Effector CD8-positive, alpha-beta T cell (primary cell): ENCODE results near the gene GBP7.
"Not testable (repeated sequence)": the region's sequence is repeated elsewhere in the genome, so short reads cannot be mapped to it uniquely, and the experiment has no call there.

Experiments used
- DNase-seq: peaks from one replicate; lab custom pipeline; 2025; lab: John Stamatoyannopoulos, UW

The GBP7 gene

DNA sequence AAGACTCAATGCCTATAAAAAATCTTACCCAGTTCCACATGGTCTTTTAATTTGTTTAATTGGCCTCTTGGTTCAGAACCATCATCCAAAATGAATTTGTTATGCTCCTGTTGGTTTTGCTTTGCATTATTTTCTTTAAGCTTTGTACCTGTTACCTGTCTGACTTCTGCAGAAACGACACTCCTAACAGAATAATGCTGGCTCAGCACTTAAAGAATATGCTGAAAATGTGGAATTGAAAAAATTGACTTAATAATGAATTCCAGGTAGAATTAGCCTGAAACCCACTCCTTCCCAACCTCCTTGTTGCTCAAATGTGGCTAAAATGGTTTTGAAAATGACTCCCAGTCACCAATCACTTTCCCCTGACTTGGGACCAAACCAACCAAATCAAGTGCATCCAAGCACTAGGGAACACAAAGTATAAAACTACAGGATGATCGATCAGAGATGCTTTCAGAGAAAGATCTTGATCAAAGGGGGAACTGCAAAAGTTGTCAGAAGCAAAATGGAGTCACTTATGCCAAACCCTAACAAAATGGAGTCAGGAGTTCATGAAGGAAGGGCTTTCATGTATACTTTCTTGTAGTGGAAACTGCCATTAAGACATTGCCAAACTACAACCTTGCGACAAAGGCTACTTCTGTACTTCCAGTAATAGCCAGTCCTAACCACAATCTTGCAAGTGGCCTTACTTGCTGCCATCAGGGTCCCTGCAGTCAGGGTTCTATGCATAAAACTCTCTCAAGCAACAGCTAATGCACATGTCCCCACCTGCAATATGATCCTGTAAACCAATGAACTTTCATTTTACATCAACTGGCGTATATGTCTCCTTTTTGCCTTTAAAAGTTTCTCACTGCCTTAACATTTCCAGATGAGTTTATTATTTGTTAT lies 5.4 kb downstream of the GBP7 start:
- DNase-seq: no peak

DNA sequence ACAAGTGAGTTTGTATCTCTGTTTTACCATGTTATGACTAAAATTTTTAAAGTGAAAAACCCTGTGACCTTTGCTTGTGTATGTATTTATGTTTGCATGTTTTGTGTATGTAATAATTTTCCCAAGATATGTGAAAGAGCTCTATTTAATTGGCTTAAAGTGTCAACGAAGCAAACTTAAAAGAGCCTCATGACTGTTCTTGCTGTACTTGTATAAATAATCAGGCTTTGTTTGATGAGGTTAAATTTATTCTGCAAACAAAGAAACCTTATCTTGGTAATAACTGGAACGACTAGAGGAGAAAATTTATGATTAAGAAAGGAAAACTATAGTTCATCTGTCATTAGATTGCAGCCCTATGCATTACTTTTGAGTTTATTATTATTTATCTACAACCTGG lies 6.6 kb downstream of the GBP7 start:
- no peak for DNase-seq

DNA sequence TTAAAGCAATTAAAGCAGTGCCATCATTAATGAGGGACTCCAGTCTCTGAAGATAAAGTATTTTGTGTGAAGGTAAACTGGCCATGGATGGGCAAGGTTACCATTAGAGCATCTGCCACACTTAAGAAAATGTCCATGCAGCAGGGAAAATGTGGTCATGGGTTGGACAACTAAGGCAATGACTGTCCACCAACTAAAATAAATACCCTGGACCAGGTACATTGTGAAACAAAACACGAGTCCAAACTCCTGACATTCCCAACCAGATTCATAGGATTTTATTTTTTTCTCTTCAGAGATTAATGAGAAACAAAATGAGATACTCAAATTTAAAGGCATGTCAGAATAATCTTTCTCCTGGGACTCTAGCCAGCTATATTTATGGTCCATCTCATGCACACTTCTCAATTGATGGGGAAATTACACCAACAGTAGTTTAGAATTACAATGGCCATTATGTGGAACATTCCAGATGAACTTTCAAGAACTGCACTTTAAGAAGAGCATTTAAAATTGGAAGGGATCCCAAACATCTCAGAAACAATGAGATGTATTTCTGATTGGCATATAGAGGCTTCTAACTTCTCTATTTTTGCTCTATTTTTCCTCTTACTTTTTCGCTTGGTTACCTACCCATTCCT lies 8.1 kb downstream of the GBP7 start:
- no peak for DNase-seq

DNA sequence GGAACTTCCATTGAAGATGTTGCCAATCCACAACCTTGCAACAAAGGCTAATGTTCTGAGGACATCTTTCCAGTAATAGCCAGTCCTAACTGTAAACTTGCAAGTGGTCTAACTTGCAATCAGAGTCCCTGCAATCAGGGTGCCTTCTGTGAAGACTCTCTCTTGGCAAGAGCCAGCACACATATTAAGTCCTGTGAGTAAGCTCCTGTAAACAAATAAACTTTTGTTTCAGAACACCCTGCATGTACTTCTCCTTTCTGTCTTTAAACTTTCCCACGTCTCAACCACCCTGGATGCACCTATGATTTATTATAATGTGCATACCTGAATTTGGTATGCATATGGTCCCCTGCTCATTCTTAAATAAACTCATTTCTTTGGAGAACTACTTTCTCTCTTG lies 9.1 kb downstream of the GBP7 start:
- no peak for DNase-seq

DNA sequence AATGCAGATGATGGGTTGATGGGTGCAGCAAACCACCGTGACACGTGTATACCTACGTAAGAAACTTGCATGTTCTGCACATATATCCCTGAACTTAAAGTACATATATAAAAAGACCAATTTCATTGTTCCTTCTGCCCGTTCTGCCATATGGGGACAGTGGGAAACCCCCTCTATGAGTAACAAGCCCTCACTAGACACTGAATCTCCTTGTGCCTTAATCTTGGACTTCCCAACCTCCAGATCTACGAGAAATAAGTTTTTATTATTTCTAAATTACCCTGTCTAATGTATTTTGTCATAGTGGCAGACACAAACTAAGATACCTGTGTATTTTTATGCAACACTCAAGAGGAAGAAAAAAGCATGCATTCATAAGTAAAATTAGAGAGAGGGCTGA lies 10.0 kb downstream of the GBP7 start:
- DNase-seq: no peak

DNA sequence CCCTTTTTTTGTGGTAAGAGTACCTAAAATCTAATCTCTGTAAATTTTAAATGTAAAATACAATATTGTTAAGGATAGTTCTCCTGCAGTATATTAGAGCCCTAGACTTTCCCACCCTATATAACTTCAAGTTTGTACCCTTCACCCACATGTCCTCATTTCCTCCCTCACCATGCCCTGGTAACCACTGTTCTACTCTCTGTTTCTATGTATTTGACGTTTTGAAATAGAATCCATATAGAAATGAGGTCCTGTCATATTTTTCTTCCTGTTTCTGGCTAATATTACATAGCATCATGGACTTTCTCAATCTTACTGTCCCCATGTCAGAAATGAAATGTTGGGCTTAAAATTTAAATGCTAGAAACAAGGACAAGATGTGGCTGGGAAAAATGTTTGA lies 24.8 kb downstream of the GBP7 start:
- no peak for DNase-seq

DNA sequence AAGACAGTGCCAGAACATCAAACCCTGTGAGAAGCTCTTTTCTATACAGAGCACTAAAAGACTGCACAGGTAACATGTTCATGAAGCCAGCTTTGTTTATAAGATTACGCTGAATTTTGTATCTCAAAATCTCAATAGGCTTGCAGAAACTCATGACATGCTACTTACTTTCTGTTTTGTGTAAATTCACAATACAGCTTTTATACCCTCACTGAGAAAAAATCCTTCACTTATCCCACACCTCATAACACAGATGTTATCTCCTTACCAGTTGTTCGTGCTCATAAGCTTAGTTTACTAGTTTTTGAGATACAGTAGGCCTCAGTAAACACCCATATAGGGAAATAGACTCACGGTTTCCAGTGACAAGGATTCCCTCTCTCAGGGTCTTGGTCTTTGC lies 25.8 kb downstream of the GBP7 start:
- no peak for DNase-seq

DNA sequence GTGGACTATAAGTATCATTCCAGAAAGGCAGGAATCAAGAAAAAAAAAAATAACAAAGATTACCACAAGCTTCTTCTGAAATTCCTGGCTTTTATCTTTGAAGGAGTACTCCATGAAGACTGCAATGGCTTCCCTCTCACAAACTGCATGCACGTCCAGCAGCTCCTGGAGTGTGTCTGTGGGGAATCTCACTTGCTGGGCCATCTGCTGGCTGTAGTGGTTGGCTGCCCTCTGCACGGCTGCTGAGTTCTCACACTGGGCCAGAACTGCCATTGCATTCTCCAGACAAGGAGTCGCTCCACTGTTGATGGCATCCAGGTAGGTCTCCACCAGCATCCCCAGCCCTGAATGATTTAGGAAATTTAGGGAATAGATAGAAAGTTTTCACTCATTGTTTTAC lies 26.6 kb downstream of the GBP7 start:
- no peak for DNase-seq

DNA sequence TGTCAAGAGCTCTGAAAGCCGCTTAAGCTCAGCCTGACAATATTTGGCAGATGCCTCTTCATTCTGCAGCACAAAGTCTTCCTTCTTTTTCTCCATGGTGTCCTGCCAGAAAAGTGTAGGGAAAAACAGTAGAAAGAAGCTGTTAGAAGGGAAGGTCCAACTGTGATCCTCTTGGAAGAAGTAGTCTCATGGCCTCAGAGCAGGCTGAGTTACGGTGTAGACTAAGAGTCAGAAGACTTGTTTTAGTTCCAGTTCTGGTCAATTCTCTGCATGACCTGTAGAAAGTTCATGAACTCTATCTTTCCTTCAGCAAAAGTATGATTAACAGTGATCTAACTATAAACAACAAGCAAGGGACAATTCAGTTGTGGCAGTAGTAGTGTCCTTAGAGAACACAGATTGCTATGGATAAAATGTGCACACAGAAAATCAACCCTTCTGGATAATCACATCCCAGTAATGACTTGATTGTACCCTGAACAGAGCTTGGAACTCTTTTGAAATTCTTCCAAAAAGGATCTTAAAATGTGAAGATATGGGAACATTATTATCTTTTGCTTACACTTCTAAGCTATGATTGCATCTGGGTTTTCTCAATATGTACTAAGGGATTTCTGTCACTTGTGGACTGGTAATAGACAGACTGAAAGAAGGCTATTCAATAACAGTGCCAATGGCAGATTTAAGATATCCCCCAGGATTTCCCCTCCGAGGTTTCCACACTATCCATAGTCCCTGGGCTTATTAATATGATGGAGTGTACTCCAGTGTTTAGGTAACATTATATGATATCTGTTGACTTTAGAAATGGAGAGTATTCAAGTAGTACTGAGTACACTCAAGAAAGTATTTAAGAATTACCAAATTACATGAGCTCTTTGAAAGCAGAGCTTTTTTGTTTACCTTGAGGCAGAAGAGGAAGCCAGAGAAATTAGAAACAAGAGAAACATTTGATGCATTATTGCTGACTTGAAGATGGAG lies 27.8 kb downstream of the GBP7 start:
- DNase-seq: no peak

DNA sequence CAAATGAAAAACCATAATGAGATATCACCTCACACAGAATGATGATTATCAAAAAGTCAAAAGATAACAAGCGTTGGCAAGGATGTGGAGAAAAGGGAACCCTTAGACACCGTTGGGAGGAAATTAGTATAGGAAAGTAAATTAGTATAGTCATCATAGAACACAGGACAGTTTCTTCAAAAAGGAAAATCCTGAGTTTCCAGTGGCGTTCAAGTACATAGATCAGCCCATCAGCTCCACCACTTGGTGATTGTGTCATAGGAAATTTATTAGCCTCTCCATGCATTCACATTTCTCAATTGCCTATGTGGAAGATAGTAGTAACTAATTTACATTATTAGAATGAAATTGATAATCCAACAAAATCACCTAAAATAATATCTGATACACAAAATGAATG lies 29.1 kb downstream of the GBP7 start:
- no peak for DNase-seq

DNA sequence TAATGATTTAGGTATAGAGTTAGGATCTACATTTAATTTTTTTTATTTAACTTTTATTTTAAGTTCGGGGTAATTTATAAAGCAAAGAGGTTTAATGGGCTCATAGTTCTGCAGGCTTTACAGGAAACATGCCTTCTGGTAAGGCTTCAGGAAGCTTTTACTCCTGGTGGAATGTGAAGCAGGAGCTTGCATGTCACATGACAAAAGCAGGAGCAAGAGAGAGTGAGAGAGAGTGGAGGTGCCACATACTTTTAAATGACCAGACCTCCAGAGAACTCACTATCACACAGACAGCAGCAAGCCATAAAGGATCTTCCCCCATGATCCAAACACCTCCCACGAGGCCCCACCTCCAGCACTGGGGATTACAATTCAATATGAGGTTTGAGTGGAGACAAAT lies 32.3 kb downstream of the GBP7 start:
- DNase-seq: no peak

DNA sequence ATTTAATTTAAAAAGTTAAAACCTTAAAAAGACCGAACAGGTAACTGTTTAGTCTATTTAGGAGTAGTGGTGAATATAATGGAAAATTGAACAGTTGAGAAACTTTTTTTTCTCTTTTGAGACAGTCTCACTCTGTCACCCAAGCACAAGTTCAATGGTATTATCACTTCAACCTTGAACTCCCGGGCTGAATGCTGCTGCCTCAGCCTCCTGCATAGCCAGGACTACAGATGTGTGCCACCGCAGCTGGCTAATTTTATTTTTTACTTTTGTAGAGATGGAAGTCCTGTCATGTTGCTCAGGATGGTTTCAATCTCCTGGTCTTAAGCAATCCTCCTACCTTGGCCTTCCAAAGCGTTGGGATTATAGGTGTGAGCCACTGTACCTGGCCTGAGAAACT lies 33.6 kb downstream of the GBP7 start:
- no peak for DNase-seq

DNA sequence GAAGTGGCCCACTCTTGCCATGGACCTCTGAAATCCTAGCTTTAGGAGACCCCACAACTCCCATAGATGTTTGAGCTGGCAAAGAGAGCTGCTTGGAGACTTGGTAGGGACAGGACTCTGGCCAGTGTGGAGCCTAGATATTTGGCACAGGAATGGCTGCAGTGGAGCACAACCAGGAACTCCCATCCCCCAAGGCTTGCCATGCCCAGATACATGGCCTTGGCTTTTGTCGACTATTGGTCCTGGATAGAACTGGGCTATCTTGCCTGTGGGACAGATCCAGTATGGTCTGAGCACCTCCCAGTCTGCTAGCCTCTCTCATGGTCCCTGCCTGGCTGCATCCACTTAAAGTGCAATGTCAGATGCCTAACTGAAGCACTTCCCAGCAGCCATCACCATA lies 42.1 kb downstream of the GBP7 start:
- DNase-seq: no peak

DNA sequence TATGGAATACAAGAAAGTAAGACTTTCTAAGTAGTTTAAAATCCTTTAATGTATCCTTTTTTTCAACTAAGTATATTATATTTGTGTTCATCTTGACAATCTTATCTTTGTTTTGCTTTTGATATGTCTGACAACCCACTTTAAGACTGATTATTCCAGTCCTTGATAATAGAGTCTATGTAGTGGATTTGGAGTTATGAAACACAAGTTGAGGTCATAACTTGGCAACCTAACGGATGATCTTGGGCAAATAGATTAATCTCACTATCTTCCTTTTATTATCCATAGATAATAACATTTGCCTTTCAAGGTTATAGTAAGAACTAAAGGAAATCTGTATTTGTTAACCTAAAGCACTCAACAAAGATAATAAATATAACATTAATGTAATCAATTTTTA lies 45.1 kb downstream of the GBP7 start:
- no peak for DNase-seq

DNA sequence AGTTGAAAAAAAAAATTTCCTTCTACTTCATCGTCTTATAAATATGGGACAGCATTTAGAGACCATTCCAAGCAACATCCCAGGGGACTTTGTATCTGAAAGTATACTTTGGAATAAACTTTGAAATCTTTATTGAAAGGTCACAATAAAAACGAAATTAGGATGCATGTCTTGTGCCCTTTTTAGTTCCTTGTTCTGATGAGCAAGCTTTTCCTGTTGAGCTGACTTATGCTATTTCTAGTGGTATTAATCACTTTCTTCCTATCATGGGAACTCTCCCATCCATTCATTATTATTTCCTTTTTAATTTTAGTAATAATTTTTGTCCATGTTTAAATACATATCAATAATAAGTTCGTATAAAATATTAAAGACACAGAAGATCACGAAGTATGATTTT lies 45.9 kb downstream of the GBP7 start:
- DNase-seq: no peak

DNA sequence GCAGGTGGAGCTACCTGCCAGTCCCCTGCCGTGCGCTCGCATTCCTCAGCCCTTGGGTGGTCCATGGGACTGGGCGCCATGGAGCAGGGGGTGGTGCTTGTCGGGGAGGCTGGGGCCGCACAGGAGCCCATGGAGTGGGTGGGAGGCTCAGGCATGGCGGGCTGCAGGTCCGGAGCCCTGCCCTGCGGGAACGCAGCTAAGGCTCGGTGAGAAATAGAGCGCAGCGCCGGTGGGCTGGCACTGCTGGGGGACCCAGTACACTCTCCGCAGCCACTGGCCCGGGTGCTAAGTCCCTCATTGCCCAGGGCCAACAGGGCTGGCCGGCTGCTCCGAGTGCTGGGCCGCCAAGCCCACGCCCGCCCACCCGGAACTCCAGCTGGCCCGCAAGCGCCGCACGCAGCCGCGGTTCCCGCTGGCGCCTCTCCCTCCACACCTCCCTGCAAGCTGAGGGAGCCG lies 47.8 kb downstream of the GBP7 start:
- not testable (repeated sequence) for DNase-seq

DNA sequence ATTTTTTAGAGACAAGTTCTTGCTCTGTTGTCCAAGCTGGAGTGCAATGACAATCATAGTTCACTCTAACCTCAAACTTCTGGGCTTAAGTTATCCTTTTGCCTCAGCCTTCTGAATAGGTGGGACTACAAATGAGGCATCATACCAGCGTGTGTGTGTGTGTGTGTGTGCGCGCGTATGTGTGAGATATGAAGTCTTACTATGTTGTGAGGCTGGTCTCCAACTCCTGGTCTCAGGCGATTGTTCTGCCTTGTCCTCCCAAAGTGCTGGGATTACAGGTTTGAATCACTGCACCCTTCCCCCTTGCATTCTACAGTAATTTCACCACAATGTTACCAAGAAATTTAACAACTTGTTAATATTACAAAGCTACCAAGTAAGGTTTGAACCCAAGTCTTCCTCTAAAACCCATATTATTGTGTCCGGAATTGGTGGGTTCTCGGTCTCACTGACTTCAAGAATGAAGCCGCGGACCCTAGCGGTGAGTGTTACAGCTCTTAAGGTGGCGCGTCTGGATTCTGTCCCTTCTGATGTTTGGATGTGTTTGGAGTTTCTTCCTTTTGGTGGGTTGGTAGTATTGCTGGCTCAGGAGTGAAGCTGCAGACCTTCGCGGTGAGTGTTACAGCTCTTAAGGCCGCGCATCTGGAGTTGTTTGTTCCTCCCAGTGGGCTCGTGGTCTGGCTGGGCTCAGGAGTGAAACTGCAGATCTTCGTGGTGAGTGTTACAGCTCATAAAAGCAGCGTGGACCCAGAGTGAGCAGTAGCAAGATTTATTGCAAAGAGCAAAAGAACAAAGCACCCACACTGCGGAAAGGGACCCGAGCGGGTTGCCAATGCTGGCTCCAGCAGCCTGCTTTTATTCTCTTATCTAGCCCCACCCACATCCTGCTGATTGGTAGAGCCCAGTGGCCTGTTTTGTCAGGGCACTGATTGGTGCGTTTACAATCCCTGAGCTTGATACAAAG lies 48.9 kb downstream of the GBP7 start:
- peak; percentile 45 for DNase-seq

DNA sequence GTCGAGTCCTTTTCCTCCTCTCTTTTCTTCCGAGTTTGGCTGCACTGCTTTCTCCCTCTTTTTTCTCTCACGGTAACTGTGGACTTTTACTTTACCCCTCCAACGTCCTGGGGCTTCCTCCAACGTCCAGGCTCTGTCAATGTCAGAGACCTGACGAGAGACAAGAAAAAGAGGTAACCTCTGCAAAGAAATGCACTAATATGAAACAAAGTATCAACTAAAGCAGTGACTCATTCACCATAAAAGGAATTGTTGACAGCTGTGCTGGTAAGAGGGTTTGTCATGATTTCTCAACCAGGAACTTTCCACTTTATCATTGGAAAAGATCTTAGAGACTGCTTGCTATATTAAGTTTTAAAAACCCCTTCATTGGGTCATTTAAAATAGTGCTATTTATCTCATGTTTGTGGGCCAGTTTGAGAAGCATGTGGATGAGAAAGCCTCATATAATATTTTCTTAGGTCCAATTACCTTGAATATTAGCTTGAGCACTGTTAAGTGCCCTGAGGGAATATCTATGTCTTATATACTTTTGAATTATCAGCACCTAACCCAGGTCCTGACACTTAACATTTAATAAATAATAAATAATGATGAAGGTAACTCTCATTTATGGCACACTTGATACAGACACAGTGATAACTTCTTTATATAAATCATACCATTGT lies 49.8 kb downstream of the GBP7 start, which contains the start of gene GBP2:
TSS of gene GBP2 (minus strand) at position 202 of the 668 bp plus-strand sequence. CDS start 4,148 bp downstream, outside the sequence.
- DNase-seq: no peak

DNA sequence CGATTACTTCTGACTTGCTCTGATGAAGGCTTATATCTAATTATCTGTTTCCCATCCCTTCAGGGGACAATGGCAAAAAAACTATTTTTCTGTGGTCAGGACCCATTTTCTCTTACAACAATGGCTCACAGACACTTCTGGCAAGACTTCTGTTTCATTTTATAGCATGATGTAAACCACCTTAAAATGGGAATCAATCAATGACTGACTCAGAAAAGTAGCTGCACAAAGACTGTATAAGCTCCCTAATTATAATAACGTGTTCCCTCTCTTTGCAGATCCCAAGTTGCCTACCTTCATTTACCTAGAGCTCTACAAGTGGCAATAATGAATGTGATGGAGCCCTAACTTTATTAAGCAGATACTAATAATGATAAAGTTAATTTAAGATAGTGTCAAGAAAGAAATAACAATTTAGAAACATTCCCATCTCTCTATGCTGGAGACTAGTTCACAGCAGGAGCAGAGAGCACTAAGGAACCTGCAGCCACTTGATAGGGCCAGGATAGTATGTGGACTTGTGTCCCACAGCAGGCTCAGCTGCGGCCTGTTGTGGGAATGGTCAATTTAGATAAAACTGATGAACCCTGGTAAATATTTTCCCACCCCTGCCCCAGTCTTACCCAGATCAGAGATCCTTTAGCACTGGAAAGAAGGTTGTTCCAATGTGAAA lies 50.4 kb downstream of the GBP7 start:
- no peak for DNase-seq

DNA sequence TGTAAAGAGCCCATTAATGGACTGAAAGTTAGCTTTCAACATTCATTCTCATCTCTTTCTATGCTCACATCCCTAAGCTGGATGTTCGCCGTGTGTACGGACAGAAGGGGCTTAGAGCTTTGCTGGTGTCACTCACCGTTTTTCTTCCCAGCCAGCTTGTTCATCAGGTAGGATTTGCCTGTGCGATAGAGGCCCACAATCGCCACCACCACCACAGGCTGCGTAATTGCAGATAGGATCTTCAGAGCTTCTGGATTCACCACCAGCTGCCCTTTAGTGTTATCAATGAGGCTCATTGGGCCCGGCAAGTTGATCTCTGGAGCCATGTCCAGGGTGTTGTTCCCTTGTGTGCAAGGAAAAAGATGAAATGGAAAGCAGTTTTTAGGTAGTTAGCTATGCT lies 54.2 kb downstream of the GBP7 start:
- DNase-seq: no peak
